Left hindlimb (tissue), 1 donor: ENCODE measurements around the gene SLC46A3.
"Not testable (repeated sequence)": the region's sequence is repeated elsewhere in the genome, so short reads cannot be mapped to it uniquely, and the experiment has no call there.

Experiments used
- DNase-seq: peaks from one replicate; pipeline ENCODE4 v3.0.0-alpha.2; 2018

The SLC46A3 gene, protein sequence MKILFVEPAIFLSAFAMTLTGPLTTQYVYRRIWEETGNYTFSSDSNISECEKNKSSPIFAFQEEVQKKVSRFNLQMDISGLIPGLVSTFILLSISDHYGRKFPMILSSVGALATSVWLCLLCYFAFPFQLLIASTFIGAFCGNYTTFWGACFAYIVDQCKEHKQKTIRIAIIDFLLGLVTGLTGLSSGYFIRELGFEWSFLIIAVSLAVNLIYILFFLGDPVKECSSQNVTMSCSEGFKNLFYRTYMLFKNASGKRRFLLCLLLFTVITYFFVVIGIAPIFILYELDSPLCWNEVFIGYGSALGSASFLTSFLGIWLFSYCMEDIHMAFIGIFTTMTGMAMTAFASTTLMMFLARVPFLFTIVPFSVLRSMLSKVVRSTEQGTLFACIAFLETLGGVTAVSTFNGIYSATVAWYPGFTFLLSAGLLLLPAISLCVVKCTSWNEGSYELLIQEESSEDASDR

DNA sequence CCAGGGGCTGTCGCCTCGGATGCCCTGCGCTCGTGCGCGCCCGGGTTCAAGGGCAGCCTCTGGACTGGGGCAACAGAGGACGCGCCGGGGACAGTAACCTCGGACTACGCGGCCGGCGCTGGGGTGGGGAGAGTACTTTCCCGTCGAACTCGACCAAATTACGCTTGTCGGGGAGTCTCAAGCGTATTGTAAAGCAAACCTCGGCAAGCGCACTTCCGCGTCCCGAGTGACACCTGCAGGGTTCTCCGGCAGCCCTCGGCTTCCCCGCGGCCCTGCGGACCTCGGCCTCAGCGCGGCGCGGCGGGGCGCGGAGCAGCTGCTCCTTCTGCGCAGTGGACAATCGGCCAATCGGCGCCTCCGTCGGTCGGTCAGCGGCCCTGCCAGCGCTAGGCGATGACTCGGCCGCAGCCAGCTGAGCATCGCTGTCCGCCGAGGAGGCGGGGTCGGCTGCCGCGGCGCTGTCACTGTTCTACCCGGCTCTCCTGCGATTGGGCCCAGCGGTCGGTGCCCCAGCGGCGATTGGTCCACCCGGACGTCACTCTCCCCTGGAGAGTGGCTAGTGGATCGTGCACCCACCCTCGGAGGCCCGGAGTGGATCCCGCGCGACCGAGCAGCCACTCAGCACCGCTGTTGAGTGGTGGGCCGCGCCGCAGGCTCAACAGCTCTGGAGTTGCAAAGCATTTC is at the start of gene SLC46A3:
SLC46A3 (minus strand) TSS at position 428 of the 684 bp plus-strand sequence. CDS start 972 bp downstream, outside the sequence.
- DNase-seq, result peak; percentile 98

DNA sequence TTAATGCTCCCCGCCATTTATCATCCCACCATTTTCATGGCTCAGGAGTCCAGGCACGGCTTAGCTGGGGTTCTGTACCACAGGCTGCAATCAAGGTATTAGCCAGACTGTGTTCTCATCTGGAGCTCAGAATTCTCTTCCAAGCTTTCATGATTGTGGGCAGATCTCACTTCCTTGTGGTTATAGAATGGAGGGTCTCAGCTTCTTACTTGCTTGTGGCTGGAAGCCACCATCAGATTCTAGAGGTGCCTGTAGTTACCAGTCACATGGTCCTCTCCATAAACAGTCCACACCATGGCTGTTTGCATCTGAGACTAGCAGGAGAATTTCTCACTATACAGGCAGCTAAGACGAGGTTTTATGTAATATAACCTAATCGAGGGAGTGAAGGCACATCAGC is 45.1 kb upstream of the SLC46A3 start:
- DNase-seq, result no peak

DNA sequence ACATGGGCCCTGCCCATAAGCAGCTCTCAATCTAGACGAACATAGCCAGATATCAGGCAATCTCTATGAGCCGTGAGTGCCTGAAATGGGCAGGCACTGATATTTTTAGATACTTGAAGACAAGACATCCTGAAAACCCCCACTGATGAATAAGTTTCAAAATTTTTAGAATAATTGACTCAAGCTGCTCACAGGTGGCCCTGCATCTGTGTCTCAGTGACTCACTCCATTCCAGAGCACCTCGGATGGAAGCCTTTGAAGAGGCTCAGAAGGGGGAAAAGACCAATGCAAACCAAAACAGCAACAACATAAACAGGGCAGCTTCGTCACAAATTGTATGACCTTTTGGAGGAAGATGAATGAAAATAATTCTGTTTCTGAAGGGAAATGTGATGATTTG is 42.8 kb upstream of the SLC46A3 start:
- DNase-seq, result no peak

DNA sequence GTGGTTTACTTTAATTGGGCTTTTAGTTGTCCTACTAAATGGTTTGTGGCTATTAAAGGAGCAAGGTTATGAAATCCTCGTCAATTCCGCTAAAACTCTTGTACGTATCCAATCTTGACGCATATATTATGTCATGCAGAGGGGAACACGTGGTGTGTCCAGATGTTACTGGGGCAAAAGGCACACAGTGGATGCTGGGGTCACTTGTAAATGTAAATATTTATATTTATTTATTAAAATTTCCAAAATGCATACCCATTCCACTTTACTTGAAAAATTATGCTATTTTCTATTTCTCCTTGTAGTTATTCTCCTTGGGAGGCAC is 36.7 kb upstream of the SLC46A3 start:
- no peak for DNase-seq

DNA sequence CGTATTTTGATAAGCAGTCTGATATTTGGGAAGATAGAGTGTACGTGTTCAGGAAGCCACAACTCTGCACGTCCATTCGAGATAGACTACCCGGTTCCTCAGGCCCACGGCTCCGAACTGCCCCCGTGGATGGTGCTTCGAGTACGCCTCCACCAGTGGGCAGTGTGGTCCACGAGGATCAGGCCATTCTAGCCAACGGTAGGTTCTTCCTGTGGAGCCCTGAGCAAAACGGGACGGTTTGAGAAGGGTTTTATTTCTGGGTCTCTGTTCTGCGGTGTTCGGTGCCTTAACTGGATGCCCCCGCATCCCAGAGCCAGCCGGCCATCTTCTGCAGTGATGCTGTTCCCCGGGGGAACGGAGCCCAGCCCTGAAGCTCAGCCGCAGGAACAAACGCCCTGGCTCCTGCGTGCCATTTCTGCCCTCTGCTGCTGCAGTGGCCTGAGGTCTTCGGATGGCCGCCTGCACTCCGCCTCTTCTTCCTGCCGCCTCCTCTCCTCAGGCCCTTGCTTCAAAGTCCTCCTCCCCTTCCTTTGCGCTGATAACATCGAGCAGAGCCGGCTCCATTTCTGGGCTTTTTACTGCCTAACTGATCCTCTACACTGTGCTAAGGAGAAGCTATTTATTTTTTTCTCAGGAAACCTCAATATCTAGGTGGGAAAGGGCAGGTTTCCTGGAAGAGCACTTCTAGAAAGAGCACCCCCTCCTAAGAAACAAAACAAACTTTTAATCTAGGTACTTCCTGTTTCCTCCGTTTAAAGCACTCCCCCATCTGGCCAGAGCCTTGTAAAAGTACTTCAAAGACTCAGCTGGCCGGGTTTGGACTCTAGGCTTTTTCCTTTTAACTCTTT is 36.2 kb upstream of the SLC46A3 start:
- DNase-seq, result no peak

DNA sequence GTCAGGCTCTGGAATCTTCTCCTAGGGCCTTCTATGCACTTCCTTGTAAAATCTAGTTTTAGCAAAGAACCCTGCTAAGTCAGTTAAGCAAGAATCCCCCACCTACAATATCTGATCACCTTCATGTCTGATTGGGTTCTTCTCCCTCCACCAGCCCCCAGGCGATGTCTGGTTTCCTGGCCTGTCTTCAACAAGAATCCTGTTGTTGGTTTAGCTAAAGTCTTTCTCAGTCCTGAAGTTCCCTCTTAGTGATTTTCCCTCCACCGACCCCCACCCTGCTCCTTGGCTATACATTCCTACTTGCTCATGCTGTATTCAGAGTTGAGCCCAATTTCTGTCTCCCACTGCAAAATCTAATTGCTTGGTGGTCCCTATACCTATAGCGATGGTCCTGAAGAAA is 35.2 kb upstream of the SLC46A3 start:
- no peak for DNase-seq

DNA sequence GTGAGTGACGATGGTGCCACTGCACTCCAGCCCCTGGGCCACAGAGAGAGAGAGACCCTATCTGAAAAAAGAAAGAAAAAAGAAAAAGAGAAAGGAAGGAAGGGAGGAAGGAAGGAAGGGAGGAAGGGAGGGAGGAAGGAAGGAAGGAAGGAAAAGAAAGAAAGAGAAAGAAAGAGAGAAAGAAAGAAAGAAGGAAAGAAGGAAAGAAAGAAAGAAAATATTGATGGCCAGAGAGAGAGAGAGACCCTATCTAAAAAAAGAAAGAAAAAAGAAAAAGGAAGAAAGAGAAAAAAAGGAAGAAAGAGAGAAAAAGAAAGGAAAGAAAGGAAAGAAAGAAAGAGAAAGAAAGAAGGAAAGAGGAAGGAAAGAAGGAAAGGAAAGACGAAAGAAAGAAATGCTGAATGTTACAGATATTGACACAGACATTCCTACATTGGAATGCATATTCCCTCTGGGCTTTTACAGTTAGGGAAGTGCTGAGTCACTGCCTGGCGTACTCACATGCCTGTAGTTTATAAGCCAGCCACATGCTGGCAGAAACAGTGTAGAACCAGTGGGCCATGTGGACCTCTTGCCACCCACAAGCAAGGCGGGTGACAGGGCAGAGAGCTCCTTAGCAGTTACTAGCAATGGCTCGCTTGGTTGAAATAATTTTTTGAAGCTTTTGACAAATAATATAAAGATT is 34.6 kb upstream of the SLC46A3 start:
- DNase-seq, result no peak

DNA sequence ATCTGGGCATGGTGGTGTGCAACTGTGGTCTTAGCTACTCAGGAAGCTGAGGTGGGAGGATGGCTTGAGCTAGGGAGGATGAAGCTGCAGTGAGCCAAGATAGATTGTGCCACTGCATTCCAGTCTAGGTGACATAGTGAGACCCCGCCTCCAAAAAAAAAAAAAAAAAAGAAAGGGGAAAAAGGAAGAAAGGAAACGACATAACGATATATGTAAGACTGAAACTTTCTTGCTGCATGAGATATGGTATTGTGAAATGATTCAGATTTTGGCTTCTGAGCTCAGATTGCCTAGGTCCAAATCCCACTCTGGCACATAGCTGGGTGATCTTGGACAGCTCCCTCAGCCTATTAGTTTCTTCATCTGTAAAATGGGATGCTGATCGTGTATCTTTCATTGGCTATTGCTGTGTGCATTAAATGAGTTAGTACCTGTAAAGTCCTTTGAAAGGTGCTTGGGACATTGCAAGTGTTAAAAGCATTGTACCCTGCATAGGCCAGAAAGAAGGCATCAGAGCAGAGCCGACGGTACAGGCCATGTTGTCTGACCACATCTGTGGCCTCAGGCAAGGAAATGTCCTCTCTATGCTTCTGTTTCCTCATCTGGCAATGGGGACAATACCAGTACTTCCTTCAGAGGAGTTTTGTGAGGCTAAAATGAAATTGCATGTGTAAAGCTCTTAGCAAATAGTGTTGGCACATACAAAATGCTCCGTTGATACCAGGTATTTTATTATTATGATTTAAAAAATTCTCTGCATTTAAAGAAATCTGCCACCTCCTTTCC is 32.6 kb upstream of the SLC46A3 start:
- DNase-seq, result no peak

DNA sequence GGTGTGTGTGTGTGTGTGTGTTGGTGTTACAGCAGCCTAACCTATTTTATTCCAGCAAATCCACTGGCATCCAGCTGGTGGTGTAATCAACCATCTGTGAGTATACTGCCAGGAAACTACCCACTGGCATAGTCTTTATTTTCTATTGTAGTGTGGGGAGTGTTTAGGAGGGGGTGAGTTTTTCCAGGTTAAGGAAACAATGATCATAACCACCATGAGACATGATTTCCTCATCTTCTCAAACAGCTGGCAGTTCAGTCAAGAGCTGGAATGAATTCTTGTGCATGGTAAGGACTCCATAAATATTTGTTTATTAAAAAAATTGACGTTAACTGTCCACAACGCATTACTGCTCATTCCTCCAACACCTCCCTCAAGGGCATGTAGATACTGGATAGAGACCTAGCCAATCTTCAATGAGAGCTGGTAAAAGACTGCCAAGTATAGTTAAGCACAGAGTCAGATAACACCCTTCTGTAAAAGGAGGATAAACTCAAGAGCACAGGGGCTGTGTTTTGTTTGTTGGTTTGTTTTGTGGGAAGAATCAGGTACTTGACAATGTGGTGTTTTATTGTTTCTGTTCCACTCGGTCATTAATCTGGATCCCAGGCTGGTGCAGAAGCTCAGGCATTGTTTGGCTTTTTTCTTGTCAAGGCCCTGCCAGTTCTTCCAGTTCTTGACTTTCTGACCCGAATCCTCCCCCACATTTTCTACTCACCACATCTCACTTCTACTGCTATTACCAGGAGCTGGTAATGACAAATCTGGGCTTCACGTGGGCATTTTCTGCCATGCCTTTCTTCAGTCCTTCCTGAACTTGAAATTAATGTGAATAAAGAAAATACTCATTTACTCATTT is 31.6 kb upstream of the SLC46A3 start:
- no peak for DNase-seq

DNA sequence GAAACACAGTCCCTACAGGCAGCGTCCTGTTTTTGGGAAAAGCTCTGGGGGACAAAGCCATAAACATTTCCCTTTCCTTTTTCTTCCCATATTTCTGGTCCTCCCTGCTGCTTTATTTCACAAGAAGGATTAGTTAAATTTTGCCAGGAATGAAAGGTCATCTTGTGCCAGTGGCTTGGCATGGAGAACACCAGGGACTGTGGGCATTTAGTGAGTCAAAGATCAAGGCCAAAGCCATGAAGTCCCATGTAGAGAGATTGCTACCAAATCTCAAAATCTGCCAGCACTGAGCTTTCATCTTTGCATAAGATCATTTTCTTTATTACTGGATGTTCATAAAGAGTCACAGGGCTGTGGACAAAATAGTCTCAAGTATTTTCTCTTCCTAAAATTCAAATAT is 29.1 kb upstream of the SLC46A3 start:
- no peak for DNase-seq

DNA sequence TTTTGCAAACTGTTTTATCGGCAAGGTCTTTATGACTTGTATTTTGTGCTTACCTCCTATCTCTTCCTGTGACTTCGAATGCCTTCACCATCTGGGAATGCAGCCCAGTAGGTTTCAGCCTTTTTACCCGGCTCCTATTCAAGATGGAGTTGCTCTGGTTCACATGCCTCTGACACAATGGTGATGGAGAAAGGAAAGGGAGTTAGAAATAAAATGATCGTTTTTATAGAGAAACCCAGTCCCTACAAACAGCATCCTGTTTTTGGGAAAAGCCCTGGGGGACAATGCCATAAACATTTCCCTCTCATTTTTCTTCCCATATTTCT is 27.5 kb upstream of the SLC46A3 start:
- DNase-seq, result no peak

DNA sequence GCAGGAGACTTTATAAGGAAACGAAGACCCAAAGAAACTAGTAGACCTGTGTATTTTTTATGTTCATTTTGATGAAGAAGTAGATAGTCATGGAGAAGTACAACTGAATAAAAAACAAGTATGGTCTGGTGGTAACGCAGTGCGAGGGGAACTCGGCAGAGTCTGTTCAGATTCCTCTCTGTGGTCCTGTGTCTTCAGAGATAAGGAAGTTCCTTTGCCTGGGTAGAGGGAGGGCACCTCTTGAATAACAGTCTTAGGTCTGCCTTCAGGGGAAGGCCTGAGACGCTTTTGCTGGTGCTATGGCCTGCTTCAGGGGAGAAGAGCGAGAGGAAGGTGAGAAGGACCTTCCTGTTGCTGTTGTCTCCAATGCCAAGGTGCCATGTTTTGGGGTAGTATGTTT is 25.9 kb upstream of the SLC46A3 start:
- DNase-seq, result no peak

DNA sequence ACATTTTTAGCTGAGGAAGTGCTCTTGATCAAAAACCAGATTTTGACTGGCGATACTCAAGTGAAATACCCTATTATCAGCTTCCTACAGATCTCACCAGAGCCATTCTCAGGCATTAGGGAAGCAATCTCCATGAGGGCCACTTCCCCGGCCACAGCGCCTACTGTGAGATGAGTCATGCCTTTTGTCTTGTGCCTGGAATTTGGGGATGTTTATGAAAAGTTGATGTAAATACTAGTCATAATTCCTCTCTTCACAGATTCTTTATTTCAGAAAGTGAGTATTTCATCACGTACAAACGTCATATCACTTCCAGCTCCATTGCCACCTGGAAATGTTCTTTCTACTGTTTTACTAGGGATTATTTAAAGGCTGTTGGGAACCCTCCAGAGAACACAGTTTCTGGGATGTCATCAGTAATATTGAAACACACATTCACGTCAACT is 25.3 kb upstream of the SLC46A3 start:
- no peak for DNase-seq

DNA sequence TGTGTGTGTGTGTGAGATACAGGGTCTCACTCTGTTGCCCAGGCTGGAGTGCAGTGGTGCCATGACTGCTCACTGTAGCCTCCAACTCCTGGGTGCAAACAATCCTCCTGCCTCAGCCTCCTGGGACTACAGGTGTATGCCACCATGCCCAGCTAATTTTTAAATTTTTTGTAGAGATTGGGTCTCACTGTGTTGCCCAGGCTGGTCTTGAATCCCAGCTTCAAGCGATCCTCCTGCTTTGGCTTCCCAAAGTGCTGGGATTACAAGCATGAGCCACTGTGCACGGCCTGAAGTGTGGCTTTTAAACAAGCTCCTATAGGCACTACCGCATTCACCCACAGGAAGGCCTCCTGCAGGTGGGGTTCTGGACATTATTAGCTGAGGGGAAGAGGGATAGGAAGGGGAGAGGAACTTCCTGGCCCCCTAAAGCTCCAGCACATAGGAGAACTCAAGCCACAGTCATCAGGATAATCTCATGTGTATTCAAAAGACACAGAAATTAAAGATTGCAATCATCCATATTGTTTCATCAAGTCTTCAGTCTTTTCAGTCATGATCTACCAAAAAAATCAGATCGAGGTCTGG is 24.8 kb upstream of the SLC46A3 start:
- no peak for DNase-seq

DNA sequence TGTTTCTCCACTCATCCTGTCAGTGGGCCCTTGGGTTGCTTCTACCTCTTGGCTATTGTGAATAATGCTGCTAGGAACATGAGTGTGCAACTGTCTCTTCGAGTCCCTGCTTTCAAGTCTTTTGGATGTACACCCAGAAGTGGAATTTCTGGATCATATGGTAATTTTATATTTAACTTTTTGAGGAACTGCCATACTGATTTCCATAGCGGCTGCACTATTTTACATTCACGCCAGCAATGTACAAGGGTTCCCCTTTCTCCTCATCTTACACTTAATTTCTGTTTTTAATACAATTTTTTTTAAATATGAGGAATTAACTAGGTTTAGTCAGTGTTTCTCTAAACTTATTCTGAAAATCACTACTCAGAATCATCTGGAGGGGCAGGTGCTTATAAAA is 24.2 kb upstream of the SLC46A3 start:
- no peak for DNase-seq

DNA sequence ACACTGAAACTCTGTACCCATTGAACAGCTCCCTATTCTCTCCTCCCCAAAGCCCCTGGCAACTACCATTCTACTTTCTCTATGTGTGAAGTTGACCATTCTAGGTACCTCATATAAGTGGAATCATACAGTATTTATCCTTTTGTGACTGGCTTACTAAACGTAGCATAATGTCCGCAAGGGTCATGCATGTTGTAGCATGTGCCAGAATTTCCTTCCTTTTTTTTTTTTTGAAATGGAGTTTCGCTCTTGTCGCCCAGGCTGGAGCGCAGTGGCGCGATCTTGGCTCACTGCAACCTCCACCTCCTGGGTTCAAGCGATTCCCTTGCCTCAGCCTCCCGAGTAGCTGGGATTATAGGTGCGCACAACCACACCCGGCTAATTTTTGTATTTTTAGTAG is 23.7 kb upstream of the SLC46A3 start:
- not testable (repeated sequence) for DNase-seq

DNA sequence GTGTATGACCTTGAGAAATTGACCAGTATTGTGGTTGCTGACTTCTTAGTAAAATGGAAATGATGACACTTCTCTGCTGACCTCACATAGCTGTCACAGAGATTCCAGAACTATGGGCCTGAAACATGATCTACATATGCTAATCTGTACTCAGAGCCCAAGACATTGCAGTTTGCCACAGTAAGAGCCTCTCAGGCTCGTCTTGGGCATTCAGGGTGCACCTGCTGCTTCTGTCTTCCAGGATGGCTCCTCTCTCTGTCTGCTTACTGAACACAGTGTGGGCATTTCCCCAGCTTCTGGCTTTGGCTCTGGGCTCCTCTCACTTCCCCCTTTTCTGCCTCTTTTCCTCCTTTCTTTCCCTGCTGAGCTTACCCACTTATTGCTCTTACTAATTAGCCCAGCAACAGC is 22.3 kb upstream of the SLC46A3 start:
- no peak for DNase-seq

DNA sequence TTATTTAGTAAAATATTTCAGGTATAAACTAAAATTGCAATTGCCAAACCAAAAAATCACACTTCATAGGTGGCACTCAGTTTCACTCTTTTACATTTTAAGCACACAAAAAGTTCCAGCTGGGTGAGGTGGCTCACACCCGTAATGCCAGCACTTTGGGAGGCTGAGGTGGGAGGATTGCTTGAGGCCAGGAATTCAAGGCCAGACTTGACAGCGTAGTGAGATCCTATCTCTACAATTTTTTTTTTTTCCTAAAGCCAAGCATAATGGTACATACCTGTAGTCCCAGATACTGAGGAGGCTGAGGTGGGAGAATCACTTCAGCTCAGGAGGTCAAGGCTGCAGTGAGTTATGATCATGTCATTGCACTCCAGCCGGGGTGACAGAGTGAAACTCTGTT is 20.6 kb upstream of the SLC46A3 start:
- DNase-seq, result no peak

DNA sequence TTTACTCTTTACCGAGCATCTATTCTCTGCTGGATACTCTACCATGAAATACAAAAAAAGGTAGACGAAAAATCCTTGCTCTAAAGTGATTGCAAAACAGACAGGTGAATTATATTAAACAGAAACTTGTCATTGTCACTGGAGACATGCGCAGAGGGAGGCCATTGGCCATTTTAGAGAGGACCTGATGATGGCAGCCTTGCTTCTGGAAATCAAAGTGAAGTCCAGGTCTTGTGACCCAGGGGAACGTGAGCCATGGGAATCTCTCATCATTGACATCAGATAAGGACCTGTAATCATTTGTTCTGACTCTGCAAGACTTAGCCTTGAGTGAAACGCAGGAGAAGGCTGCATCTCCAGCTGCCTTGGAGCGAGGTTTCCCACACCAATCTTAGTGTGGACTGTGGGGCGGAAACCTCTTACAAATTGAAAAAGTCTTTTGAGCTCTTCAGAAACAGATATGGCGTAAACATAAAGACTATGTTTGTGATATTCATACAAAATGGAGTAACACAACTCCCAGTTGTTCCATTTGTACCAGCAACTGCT is 16.8 kb upstream of the SLC46A3 start:
- DNase-seq, result no peak

DNA sequence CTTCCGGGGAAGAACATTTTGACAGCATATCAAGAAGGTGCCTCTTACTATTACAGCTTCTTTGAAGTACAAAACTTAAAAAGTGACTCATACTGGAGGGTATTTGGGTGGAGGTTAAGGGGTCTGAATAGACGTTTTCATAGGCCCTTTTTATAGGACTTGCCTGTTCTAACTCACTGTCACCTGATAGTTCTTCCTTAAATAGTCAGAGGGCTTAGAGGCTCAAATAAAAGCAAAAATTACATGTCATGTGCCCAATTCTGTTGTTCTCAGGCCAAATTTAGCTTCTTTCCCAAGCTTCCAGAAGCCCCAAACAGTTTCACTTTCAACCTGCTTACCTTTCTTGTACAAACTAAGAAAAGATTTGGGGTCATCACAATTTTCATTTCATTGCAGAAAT is 16.1 kb upstream of the SLC46A3 start:
- no peak for DNase-seq

DNA sequence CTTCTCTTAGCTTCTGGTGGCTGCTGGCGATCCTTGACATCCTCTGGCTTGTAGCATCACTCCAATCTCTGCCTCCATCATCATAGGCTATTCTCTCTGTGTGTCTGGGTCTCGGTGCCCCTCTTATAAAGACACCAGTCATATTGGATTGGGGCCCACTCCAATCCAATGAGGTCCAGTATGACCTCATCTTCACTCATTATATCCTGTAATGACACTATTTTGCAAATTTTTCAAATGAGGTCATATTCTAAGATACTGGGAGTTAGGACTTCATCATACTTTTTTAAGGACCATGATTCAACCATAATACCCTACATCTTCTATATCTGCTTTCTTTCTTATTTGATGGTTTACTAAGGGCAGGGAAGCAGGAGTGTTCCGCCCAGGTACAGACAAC is 12.0 kb upstream of the SLC46A3 start:
- DNase-seq, result no peak
